Mesothelial cell of epicardium (in vitro differentiated cells): ENCODE measurements around the gene PRRG2. TPM values are rescaled to one million over a fixed set of nuclear protein-coding genes. Genes with fewer than 3 reads are reported as not detected.
"Not testable (repeated sequence)": the region's sequence is repeated elsewhere in the genome, so short reads cannot be mapped to it uniquely, and the experiment has no call there.

ENCODE experiments used
- DNase-seq, 2 experiments: peaks; one replicate each; pipeline ENCODE4 v3.0.0; 2021; ENCODE audit warnings: low spot score in 2 of 2; ENCODE audit not compliant: unreplicated experiment in 2 of 2
- H3K27ac Mint-ChIP-seq: 2 replicates; pipeline ENCODE4 v1.8.0; 2021; ENCODE audit warnings: mixed read lengths
- H3K27me3 Mint-ChIP-seq: 2 replicates; pipeline ENCODE4 v1.8.0; 2021; ENCODE audit warnings: low read depth, mixed read lengths
- H3K36me3 Mint-ChIP-seq: 2 replicates; pipeline ENCODE4 v1.8.0; 2021; ENCODE audit warnings: mixed read lengths
- H3K4me1 Mint-ChIP-seq: 2 replicates; pipeline ENCODE4 v1.8.0; 2021; ENCODE audit warnings: mixed read lengths
- H3K4me3 Mint-ChIP-seq: 2 replicates; pipeline ENCODE4 v1.8.0; 2021; ENCODE audit warnings: mild to moderate bottlenecking, moderate library complexity, mixed read lengths
- H3K9me3 Mint-ChIP-seq: 2 replicates; pipeline ENCODE4 v1.8.0; 2021; ENCODE audit warnings: mixed read lengths
- total RNA-seq: library from RNA; stranded (reverse); gene quantifications from 3 replicates; pipeline ENCODE4 v1.2.1, GENCODE V29; 2021
- TF ChIP-seq, protein P1 (sequence below): fragments of 200-600 bp; sonication (generic); IDR thresholded peaks from one replicate; pipeline ENCODE4 v1.5.0; 2021; ENCODE audit warnings: antibody characterized with exemption; ENCODE audit not compliant: unreplicated experiment

Gene PRRG2
- total RNA-seq, 1 donor from 2014 or later: 0.87 TPM

DNA sequence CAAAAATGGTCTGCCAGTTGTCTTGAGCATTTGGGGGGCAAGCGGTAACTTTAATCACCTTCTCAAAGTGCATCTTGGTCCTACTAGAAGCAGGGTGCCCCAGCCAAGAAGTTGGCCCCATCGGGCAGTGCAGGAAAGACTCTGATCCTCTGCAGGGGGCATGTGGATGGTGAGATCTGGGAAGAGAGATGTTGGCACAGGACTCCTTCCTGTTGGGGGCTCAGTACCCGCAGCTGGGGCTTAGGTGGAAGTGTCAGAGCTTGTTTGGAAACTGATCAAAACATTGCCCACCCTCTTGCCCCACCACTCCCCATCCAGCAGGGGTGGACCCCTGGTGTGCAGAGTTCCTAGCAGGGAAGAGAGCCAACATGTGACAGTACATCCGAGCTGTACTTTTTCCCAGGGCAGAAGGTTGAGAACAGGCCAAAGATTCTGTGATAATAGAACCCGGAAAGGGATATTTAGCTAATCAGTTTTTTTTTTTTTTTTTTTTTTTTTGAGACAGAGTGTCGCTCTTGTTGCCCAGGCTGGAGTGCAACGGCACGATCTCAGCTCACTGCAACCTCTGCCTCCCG lies 50.0 kb downstream of the PRRG2 start:
- H3K36me3 Mint-ChIP-seq: peaks cover 20% of the 10 kb centered on the region
- H3K9me3 Mint-ChIP-seq: no peaks in the 10 kb centered on the region
- H3K4me3 Mint-ChIP-seq: no peak overlapping the region
- TF ChIP-seq, protein P1, sequence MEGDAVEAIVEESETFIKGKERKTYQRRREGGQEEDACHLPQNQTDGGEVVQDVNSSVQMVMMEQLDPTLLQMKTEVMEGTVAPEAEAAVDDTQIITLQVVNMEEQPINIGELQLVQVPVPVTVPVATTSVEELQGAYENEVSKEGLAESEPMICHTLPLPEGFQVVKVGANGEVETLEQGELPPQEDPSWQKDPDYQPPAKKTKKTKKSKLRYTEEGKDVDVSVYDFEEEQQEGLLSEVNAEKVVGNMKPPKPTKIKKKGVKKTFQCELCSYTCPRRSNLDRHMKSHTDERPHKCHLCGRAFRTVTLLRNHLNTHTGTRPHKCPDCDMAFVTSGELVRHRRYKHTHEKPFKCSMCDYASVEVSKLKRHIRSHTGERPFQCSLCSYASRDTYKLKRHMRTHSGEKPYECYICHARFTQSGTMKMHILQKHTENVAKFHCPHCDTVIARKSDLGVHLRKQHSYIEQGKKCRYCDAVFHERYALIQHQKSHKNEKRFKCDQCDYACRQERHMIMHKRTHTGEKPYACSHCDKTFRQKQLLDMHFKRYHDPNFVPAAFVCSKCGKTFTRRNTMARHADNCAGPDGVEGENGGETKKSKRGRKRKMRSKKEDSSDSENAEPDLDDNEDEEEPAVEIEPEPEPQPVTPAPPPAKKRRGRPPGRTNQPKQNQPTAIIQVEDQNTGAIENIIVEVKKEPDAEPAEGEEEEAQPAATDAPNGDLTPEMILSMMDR: no peak
- peak overlapping the region; percentile 21 for H3K27ac Mint-ChIP-seq
- no peaks in the 10 kb centered on the region for H3K27me3 Mint-ChIP-seq
- H3K4me1 Mint-ChIP-seq: peaks cover 16% of the 10 kb centered on the region
- no peak for DNase-seq

DNA sequence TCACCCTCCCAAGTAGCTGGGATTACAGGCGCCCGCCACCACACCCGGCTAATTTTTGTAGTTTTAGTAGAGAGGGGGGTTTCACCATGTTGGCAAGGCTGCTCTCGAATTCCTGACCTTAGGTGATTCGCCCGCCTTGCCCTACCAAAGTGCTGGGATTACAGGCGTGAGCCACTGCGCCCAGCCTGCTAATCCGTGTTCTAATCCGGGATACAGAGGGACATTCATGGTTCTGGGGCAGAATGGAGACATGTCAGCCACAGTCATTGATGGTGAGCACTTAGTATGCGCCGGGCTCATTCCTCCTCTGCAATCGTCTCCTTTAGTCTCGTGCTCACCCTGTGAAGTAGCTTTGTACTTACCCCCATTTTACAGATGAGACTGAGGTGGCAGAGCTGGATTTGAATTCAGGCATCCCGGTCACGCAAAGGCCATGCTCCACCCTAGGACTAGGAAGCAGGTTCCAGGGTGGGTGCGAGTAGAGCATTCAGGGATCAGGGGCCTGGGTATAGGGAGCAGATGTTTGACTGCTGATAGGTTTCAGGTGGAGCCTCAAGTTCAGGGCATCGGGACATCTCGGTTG lies 50.6 kb downstream of the PRRG2 start:
- no peak overlapping the region for H3K27ac Mint-ChIP-seq

DNA sequence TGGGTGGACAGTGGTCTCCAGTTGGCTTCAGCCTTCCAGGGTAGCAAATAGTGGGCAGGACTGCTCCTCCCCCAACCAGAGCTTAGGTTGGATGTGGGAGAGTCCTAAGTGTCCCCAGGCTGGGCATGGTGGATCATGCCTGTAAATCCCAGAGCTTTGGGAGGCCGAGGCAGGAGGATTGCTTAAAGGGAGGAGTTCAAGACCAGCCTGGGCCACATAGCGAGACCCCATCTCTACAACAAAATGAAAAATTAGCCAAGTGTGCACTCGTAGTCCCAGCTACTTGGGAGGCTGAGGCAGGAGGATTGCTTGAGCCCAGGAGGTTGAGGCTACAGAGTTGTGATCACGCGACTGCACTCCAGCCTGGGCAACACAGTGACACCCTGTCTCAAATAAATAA lies 51.5 kb downstream of the PRRG2 start:
- no peak for DNase-seq
- peaks cover 21% of the 10 kb centered on the region for H3K4me1 Mint-ChIP-seq
- H3K9me3 Mint-ChIP-seq: no peaks in the 10 kb centered on the region
- no peaks in the 10 kb centered on the region for H3K27me3 Mint-ChIP-seq
- H3K27ac Mint-ChIP-seq: no peak overlapping the region
- TF ChIP-seq, protein P1: no peak
- no peak overlapping the region for H3K4me3 Mint-ChIP-seq
- H3K36me3 Mint-ChIP-seq: peaks cover 14% of the 10 kb centered on the region

More for the DNA sequence above, 50.6 kb downstream of the PRRG2 start:
- Mint-ChIP-seq H3K9me3 (no peaks in the 10 kb centered on the region), H3K4me1 (peaks cover 19% of the 10 kb centered on the region), H3K4me3 (no peak overlapping the region), H3K27me3 (no peaks in the 10 kb centered on the region), H3K36me3 (peaks cover 19% of the 10 kb centered on the region)
- TF ChIP-seq, protein P1: no peak
- DNase-seq: no peak

DNA sequence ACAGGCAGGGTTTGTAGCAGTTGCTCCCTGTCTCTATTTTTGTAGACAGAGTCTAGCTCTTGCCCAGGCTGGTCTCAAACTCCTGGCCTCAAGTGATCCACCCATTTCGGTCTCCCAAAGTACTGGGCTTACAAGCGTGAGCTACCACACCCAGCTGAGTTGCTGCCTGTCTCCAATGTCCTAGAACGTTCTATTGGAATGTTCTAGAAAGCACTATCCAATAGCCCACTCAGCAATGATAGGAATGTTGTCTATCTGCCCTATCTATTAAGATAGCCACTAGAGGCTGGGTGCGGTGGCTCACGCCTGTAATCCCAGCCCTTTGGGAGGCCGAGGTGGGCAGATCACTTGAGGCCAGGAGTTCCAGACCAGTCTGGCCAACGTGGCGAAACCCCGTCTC lies 52.2 kb downstream of the PRRG2 start:
- H3K4me3 Mint-ChIP-seq, H3K27me3 Mint-ChIP-seq, H3K36me3 Mint-ChIP-seq, DNase-seq, H3K9me3 Mint-ChIP-seq, H3K27ac Mint-ChIP-seq: not testable (repeated sequence)
- H3K4me1 Mint-ChIP-seq: peaks cover 27% of the 10 kb centered on the region

DNA sequence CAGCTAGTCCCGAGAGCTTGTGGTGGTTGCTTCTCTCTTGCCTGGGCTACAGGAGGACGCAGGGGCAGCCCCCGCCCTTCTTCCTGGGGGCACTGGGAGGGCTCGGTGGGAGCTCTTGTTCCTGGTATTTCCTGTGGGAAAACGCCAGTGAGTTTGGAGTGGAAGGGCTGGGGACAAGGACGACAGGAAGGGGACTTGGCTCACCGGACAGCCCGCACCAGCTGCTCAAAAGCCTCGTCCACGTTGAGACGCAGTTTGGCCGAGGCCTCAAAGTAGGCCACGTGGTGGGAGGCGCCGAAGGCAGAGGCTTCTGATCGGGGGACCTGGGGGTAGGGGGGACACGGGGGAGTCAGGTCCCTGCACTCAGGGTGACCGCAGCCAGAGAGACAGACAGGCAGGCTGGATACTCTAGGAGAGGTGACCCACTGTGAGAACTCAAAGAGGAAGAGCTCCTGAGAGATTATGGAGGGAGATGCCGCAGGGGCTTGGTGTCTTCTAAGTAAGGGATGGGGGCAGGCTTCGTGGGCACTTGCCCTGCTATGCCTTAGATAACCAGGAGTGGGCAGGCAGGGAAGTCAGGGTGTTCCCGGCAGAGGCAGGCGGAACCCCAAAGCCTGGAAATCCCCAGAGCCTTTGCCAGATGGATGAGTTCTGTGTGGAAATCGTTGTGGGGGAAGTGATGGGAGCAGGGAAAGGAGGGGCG lies 54.6 kb downstream of the PRRG2 start:
- H3K27me3 Mint-ChIP-seq: no peaks in the 10 kb centered on the region
- H3K9me3 Mint-ChIP-seq: no peaks in the 10 kb centered on the region
- no peaks in the 10 kb centered on the region for H3K36me3 Mint-ChIP-seq
- no peak for DNase-seq
- peaks cover 42% of the 10 kb centered on the region for H3K4me1 Mint-ChIP-seq
- peak overlapping the region; percentile 78 for H3K27ac Mint-ChIP-seq
- TF ChIP-seq, protein P1: no peak
- no peak overlapping the region for H3K4me3 Mint-ChIP-seq

DNA sequence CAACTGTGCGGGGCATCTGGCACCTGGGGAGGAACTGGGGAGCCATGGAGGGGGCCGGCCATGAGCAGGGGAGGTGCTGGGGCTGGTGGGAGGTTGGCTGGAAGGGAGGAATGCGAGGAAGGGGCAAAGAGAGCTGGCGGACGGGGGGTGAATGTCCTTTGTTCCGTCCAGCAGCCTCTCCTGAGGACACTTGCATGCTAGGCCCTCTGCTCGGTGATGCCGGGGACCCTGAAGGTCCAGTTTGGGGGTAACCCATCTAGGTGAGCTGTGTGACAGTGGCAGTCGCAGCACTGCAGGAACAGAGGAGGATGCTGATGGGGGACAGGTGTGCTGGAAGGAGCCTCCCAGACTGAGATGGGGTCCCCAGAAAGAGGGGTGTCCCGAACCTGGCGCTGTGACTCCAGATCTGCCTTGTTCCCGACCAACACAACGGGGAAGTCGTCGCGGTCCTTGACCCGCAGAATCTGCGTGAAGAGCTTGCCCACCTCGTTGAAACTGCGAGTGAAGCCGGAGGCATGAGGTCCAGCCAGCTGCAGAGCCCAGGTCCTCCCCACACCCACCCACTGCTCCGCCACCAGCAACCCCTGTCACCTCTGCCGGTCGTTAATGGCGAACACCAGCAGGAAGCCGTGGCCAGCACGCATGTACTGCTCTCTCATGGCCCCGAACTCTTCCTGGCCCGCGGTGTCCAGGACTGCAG lies 55.3 kb downstream of the PRRG2 start:
- peaks cover 41% of the 10 kb centered on the region for H3K4me1 Mint-ChIP-seq
- DNase-seq: no peak
- peak overlapping the region; percentile 78 for H3K27ac Mint-ChIP-seq
- H3K4me3 Mint-ChIP-seq: peak overlapping the region; percentile 8
- TF ChIP-seq, protein P1: no peak
- no peaks in the 10 kb centered on the region for H3K27me3 Mint-ChIP-seq
- no peaks in the 10 kb centered on the region for H3K36me3 Mint-ChIP-seq
- no peaks in the 10 kb centered on the region for H3K9me3 Mint-ChIP-seq
